HepG2 (cell line): ENCODE measurements around the gene RGR. TPM values are rescaled to one million over a fixed set of nuclear protein-coding genes. Genes with fewer than 3 reads are reported as not detected.

ENCODE experiments used
- ATAC-seq: fragments of 200-7000 bp; cut with Tn5 transposase; 3 replicates; pipeline ENCODE4 v1.9.1; 2020; ENCODE audit warnings: mild to moderate bottlenecking, moderate library complexity
- BruUV-seq: library from RNA; stranded (reverse); fragments of 400-500 nt; replicated peaks from 2 replicates; lab custom pipeline; 2021; lab: Mats Ljungman, UMichigan
- CTCF ChIA-PET: fragments of 300-600 bp; formaldehyde crosslinking; extraction: SDS; loops from one replicate; lab custom pipeline; 2021; ENCODE audit warnings: low total read pairs, inconsistent platforms, low intra/inter-chr PET ratio; lab: Yijun Ruan, JAX
- POLR2A ChIA-PET: fragments of 350-600 bp; sonication (Branson Sonifier 250); formaldehyde crosslinking; loops from one replicate; lab custom pipeline; 2020; ENCODE audit warnings: antibody characterized with exemption, inconsistent platforms; lab: Yijun Ruan, JAX
- DNase-seq: peaks from one replicate; pipeline ENCODE4 v3.0.0-alpha.2; 2015; ENCODE audit warnings: low spot score
- FAIRE-seq: peaks from 3 replicates; lab custom pipeline; 2011; peaks lifted over from hg19 to GRCh38; lab: Jason Lieb, UNC
- H2AFZ ChIP-seq: one replicate; pipeline ENCODE4 v1.6.1; 2011; ENCODE audit warnings: low read length, inconsistent platforms
- H3K27ac ChIP-seq: fragments of 300-600 bp; 3 replicates; pipeline ENCODE4 v1.8.0; 2011; ENCODE audit warnings: mixed run types, mild to moderate bottlenecking, mixed read lengths, low read length, inconsistent platforms; ENCODE audit not compliant: insufficient read depth; ENCODE audit errors: extremely low read length
- H3K27me3 ChIP-seq, 2 experiments: fragments of 200-600 bp in 1 of 2; 2 replicates in 1 of 2; 3 replicates in 1 of 2; pipeline versions ENCODE4 v1.6.0 to v1.8.0; 2011; ENCODE audit warnings: low read length in 2 of 2, mild to moderate bottlenecking in 2 of 2, moderate library complexity in 2 of 2, inconsistent platforms in 1 of 2; ENCODE audit not compliant: insufficient read depth in 2 of 2, control insufficient read depth in 1 of 2
- H3K36me3 ChIP-seq, 2 experiments: fragments of 200-600 bp in 1 of 2; replicated peaks in 1 of 2; 2 replicates in 1 of 2; 3 replicates in 1 of 2; pipeline versions ENCODE4 v1.5.1 to v1.8.0; 2011; ENCODE audit warnings: low read length in 2 of 2, inconsistent platforms in 1 of 2; ENCODE audit not compliant: insufficient read depth in 2 of 2, control insufficient read depth in 1 of 2
- H3K4me1 ChIP-seq: 2 replicates; pipeline ENCODE4 v1.5.1; 2012; ENCODE audit warnings: low read length, inconsistent platforms; ENCODE audit not compliant: insufficient read depth
- H3K4me2 ChIP-seq: 2 replicates; pipeline ENCODE4 v1.6.0; 2011; ENCODE audit warnings: low read depth, low read length, inconsistent platforms
- H3K4me3 ChIP-seq, 3 experiments: fragments of 200-600 bp in 1 of 3; sonication (generic), shearing (Covaris generic) in 1 of 3; replicated peaks in 1 of 3; 2 replicates each; pipeline ENCODE4 v1.5.1; 2011 to 2016; ENCODE audit warnings: low read length in 3 of 3, inconsistent platforms in 2 of 3, low read depth in 2 of 3, mild to moderate bottlenecking in 2 of 3, control low read depth in 1 of 3, mixed read lengths in 1 of 3; ENCODE audit not compliant: insufficient read depth in 1 of 3
- H3K79me2 ChIP-seq: one replicate; pipeline ENCODE4 v1.6.1; 2011; ENCODE audit warnings: low read length, inconsistent platforms; ENCODE audit not compliant: insufficient read depth
- H3K9ac ChIP-seq: 2 replicates; pipeline ENCODE4 v1.6.0; 2011; ENCODE audit warnings: mild to moderate bottlenecking, low read depth, low read length, inconsistent platforms; ENCODE audit not compliant: insufficient read depth
- H3K9me3 ChIP-seq: 2 replicates; pipeline ENCODE4 v1.5.1; 2012; ENCODE audit warnings: mild to moderate bottlenecking, low read length
- H4K20me1 ChIP-seq: 2 replicates; pipeline ENCODE4 v1.6.0; 2011; ENCODE audit warnings: inconsistent platforms, mild to moderate bottlenecking, low read length, moderate library complexity; ENCODE audit not compliant: insufficient read depth
- ATF4 ChIP-seq, 2 experiments: fragments of 450-650 bp in 1 of 2; sonication (generic) in 1 of 2; formaldehyde crosslinking; IDR thresholded peaks; 2 replicates each; pipeline versions ENCODE4 v1.5.0 to v1.8.0; 2020 to 2022; ENCODE audit warnings: mild to moderate bottlenecking in 1 of 2, missing genetic modification reagents in 1 of 2
- PRDM10 ChIP-seq: sonication (generic); formaldehyde crosslinking; IDR thresholded peaks from 2 replicates; pipeline ENCODE4 v1.4.0; 2020; ENCODE audit warnings: low read depth, missing genetic modification reagents
- SALL1 ChIP-seq: sonication (generic); formaldehyde crosslinking; IDR thresholded peaks from 2 replicates; pipeline ENCODE4 v1.8.0; 2022; ENCODE audit warnings: mild to moderate bottlenecking, missing genetic modification reagents
- WGBS: methylation state at CpG from one replicate; pipeline ENCODE4 v1.1.6; 2017; ENCODE audit warnings: low lambda C conversion rate; 5-methylcytosine and 5-hydroxymethylcytosine counted together
- in situ Hi-C: cut with HindIII; loops from 2 replicates; pipeline ENCODE4 v1.10.0; 2017; ENCODE audit warnings: low pct_unique_long_range_greater_than_20kb; ENCODE audit not compliant: extremely low pct_ligation_motif_present
- intact Hi-C: fragments of 100-400 bp; cut with micrococcal nuclease; formaldehyde crosslinking; loops from one replicate; pipeline ENCODE4 v1.10.0; 2022; ENCODE audit not compliant: unreplicated experiment
- polyA plus RNA-seq, 8 experiments: library from polyadenylated mRNA; depleted of rRNA in 3 of 8; stranded (reverse) in 7 of 8; unstranded in 1 of 8; fragments of >200 nt; fragmentation: Illumina TruSeq in 4 of 8; extraction: Trizol in 4 of 8; gene quantifications; 2 replicates each; pipeline versions ENCODE4 v1.2.1 to v1.2.3, GENCODE V29; 2011 to 2016; ENCODE audit warnings: low read depth in 4 of 8, missing spikeins in 1 of 8, mixed read lengths in 1 of 8; ENCODE audit not compliant: insufficient read depth in 1 of 8
- total RNA-seq, 5 experiments: library from RNA; depleted of rRNA; stranded (reverse); fragments of >200 nt; fragmentation: Illumina TruSeq; extraction: Trizol; gene quantifications; 2 replicates each; pipeline ENCODE4 v1.2.3, GENCODE V29; 2016; ENCODE audit warnings: low read depth in 1 of 5

The RGR gene
- total and polyA plus RNA-seq, 2 of the 13 experiments (the other 11 are each of a cell fraction or from before 2014, with no cell fraction given): 0.69 to 0.71 TPM

GRCh38 chr10:84308481-84309304 lies 63.8 kb downstream of the RGR start:
- Histone ChIP-seq H3K4me3 (no peak overlapping the region), H3K79me2 (no peaks in the 10 kb centered on the region), H3K36me3 (no peaks in the 10 kb centered on the region), H3K9me3 (no peaks in the 10 kb centered on the region), H3K27ac (no peak overlapping the region), H3K27me3 (peaks cover 0 to 9% of the 10 kb centered on the region in 2 experiments; a peak in 2 of 5 replicates), H3K9ac (no peak overlapping the region), H3K4me1 (no peaks in the 10 kb centered on the region), H3K4me2 (no peak overlapping the region), H2AFZ (no peak overlapping the region), H4K20me1 (no peaks in the 10 kb centered on the region)
- in situ Hi-C loops (no loop called here), intact Hi-C loops (loop anchor here (1.0 kb wide), 1 partner anchor 36 kb away; no protein-coding TSS in a partner anchor)
- 16% methylated on average over 6 of the region's 6 CpGs for WGBS
- POLR2A ChIA-PET: no interaction called here
- no peak for DNase-seq
- no peak for ATAC-seq
- CTCF ChIA-PET: no interaction called here
- no TSS peak for BruUV-seq
- FAIRE-seq: no peak
- TF ChIP-seq PRDM10 (CRISPR knock-in tag): no peak
- no peak for TF ChIP-seq SALL1 (CRISPR knock-in tag)
- no peak for TF ChIP-seq ATF4 (CRISPR knock-in tag; IDR thresholded peaks at IDR 0.05)
- TF ChIP-seq, all 625 proteins: peak for 0

Other genes with a start within 250 kb of the RGR start
- 212 and 345 TPM in 2 replicates for gene GHITM, start 105.5 kb upstream of the RGR start, total RNA-seq (2016; rRNA removed; fragmentation: Illumina TruSeq; extraction: Trizol)
- gene GHITM, start 105.5 kb upstream of the RGR start, polyA plus RNA-seq (2011; rRNA removed): 145 and 163 TPM in 2 replicates
- gene GPR15LG, start 71.3 kb upstream of the RGR start, total RNA-seq (2016; rRNA removed; fragmentation: Illumina TruSeq; extraction: Trizol): not detected in 2 replicates
- gene GPR15LG, start 71.3 kb upstream of the RGR start, polyA plus RNA-seq (2011; rRNA removed): not detected in 2 replicates
- gene CDHR1, start 50.5 kb upstream of the RGR start, total RNA-seq (2016; rRNA removed; fragmentation: Illumina TruSeq; extraction: Trizol): 0.04 TPM in 1 of 2 replicates, not detected in the other
- 0.01 and 0.09 TPM in 2 replicates for gene CDHR1, start 50.5 kb upstream of the RGR start, polyA plus RNA-seq (2011; rRNA removed)
- not detected in 2 replicates for gene LRIT2, start 19.5 kb upstream of the RGR start, total RNA-seq (2016; rRNA removed; fragmentation: Illumina TruSeq; extraction: Trizol)
- not detected in 2 replicates for gene LRIT2, start 19.5 kb upstream of the RGR start, polyA plus RNA-seq (2011; rRNA removed)
- gene LRIT1, start 3.5 kb upstream of the RGR start, total RNA-seq (2016; rRNA removed; fragmentation: Illumina TruSeq; extraction: Trizol): not detected in 2 replicates
- gene LRIT1, start 3.5 kb upstream of the RGR start, polyA plus RNA-seq (2011; rRNA removed): not detected in 2 replicates
- 17.2 and 17.4 TPM in 2 replicates for gene CCSER2, start 83.5 kb downstream of the RGR start, total RNA-seq (2016; rRNA removed; fragmentation: Illumina TruSeq; extraction: Trizol)
- 10.3 and 13.3 TPM in 2 replicates for gene CCSER2, start 83.5 kb downstream of the RGR start, polyA plus RNA-seq (2011; rRNA removed)